Measurements from ENCODE around the gene KRT33A. TPM values are rescaled to one million over a fixed set of nuclear protein-coding genes. Genes with fewer than 3 reads are reported as not detected.

The KRT33A gene
- total and polyA plus RNA-seq, 2 experiments from 2014 or later = not detected

GRCh38 chr17:41343029-41343428 lies 7.6 kb downstream of the KRT33A start:
- Histone ChIP-seq H3F3A (ENCODE audit: insufficient read depth) (peaks cover 11% of the 10 kb centered on the region; the same call in 1 of the 2 replicates), H3K4me2 (ENCODE audit: unreplicated experiment) (no peak overlapping the region), H3K27me3 (replicated peaks; ENCODE audit: insufficient read depth) (no peaks in the 10 kb centered on the region), H4K20me1 (ENCODE audit: insufficient read depth) (no peaks in the 10 kb centered on the region), H3K4me1 (ENCODE audit: insufficient read depth) (no peaks in the 10 kb centered on the region), H3K79me2 (ENCODE audit: insufficient read depth) (no peaks in the 10 kb centered on the region), H3K4me3 (no peak overlapping the region), H3K27ac (no peak overlapping the region), H3K9me3 (ENCODE audit: low read depth) (no peaks in the 10 kb centered on the region), H3K36me3 (ENCODE audit: low read depth) (no peaks in the 10 kb centered on the region), H3K9me2 (ENCODE audit: insufficient read depth) (no peaks in the 10 kb centered on the region), H2AFZ (no peak overlapping the region), H3K9ac (no peak overlapping the region)
- in situ Hi-C loops (cut with MboI) = loop anchor here (25.0 kb wide), 1 partner anchor 319 kb away; no protein-coding TSS in a partner anchor
- WGBS, 2 experiments (ENCODE audit: low coverage in 1 of 2, low lambda C conversion rate in 2 of 2, missing lambda C conversion rate in 2 of 2) = 45 to 55% methylated on average over 3 of the region's 3 CpGs
- TF ChIP-seq EZH2phosphoT487 (IDR thresholded peaks at IDR 0.05; ENCODE audit: insufficient read depth, low read depth) (no peak), EZH2 (IDR thresholded peaks at IDR 0.05; ENCODE audit: insufficient read depth, poor library complexity, severe bottlenecking) (no peak)
- DNase-seq = no peak

GRCh38 chr17:41340934-41341861 lies 9.4 kb downstream of the KRT33A start:
- Histone ChIP-seq H3K36me3 (ENCODE audit: low read depth) (no peaks in the 10 kb centered on the region), H3K4me2 (ENCODE audit: unreplicated experiment) (no peak overlapping the region), H3K4me3 (no peak overlapping the region), H3K4me1 (ENCODE audit: insufficient read depth) (no peaks in the 10 kb centered on the region), H3K27me3 (replicated peaks; ENCODE audit: insufficient read depth) (no peaks in the 10 kb centered on the region), H3K9me3 (ENCODE audit: low read depth) (no peaks in the 10 kb centered on the region), H3K9ac (no peak overlapping the region), H3F3A (ENCODE audit: insufficient read depth) (peaks cover 11% of the 10 kb centered on the region; the same call in 1 of the 2 replicates), H3K79me2 (ENCODE audit: insufficient read depth) (no peaks in the 10 kb centered on the region), H2AFZ (no peak overlapping the region), H3K9me2 (ENCODE audit: insufficient read depth) (no peaks in the 10 kb centered on the region), H3K27ac (no peak overlapping the region), H4K20me1 (ENCODE audit: insufficient read depth) (no peaks in the 10 kb centered on the region)
- no peak for DNase-seq
- 70 to 71% methylated on average over 7 of the region's 7 CpGs for WGBS, 2 experiments (ENCODE audit: low coverage in 1 of 2, low lambda C conversion rate in 2 of 2, missing lambda C conversion rate in 2 of 2)
- TF ChIP-seq EZH2 (IDR thresholded peaks at IDR 0.05; ENCODE audit: insufficient read depth, poor library complexity, severe bottlenecking) (no peak), EZH2phosphoT487 (IDR thresholded peaks at IDR 0.05; ENCODE audit: insufficient read depth, low read depth) (no peak)
- in situ Hi-C loops (cut with MboI) = loop anchor here (25.0 kb wide), 1 partner anchor 321 kb away; no protein-coding TSS in a partner anchor

- Histone ChIP-seq H3F3A (ENCODE audit: insufficient read depth) (peaks cover 11% of the 10 kb centered on the region; the same call in 1 of the 2 replicates), H3K4me3 (no peak overlapping the region), H3K36me3 (ENCODE audit: low read depth) (no peaks in the 10 kb centered on the region), H3K9me3 (ENCODE audit: low read depth) (no peaks in the 10 kb centered on the region), H3K27ac (no peak overlapping the region), H2AFZ (no peak overlapping the region), H3K27me3 (replicated peaks; ENCODE audit: insufficient read depth) (no peaks in the 10 kb centered on the region), H3K4me2 (ENCODE audit: unreplicated experiment) (no peak overlapping the region), H3K4me1 (ENCODE audit: insufficient read depth) (no peaks in the 10 kb centered on the region), H3K9ac (no peak overlapping the region), H4K20me1 (ENCODE audit: insufficient read depth) (no peaks in the 10 kb centered on the region), H3K79me2 (ENCODE audit: insufficient read depth) (no peaks in the 10 kb centered on the region), H3K9me2 (ENCODE audit: insufficient read depth) (no peaks in the 10 kb centered on the region)
- no peak for TF ChIP-seq EZH2phosphoT487 (IDR thresholded peaks at IDR 0.05; ENCODE audit: insufficient read depth, low read depth)
- in situ Hi-C loops (cut with MboI) = loop anchor here (25.0 kb wide), 1 partner anchor 322 kb away; no protein-coding TSS in a partner anchor
- no peak for DNase-seq
- WGBS, 2 experiments (ENCODE audit: low coverage in 1 of 2, low lambda C conversion rate in 2 of 2, missing lambda C conversion rate in 2 of 2) = 12 to 14% methylated on average over 3 of the region's 3 CpGs
Measured at GRCh38 chr17:41340494-41340893, 10.1 kb downstream of the KRT33A start.

- Histone ChIP-seq H3K9me3 (ENCODE audit: low read depth) (no peaks in the 10 kb centered on the region), H3K79me2 (ENCODE audit: insufficient read depth) (no peaks in the 10 kb centered on the region), H4K20me1 (ENCODE audit: insufficient read depth) (no peaks in the 10 kb centered on the region), H3K4me2 (ENCODE audit: unreplicated experiment) (no peak overlapping the region), H3K4me1 (ENCODE audit: insufficient read depth) (no peaks in the 10 kb centered on the region), H3K9ac (no peak overlapping the region), H2AFZ (0 out of 2 replicates have a peak overlapping the region, but pooled peaks have one; percentile 24), H3K27ac (no peak overlapping the region), H3K27me3 (replicated peaks; ENCODE audit: insufficient read depth) (no peaks in the 10 kb centered on the region), H3F3A (ENCODE audit: insufficient read depth) (peaks cover 11% of the 10 kb centered on the region; the same call in 1 of the 2 replicates), H3K36me3 (ENCODE audit: low read depth) (no peaks in the 10 kb centered on the region), H3K9me2 (ENCODE audit: insufficient read depth) (no peaks in the 10 kb centered on the region), H3K4me3 (no peak overlapping the region)
- in situ Hi-C loops (cut with MboI) = loop anchor here (25.0 kb wide), 1 partner anchor 323 kb away; no protein-coding TSS in a partner anchor
- TF ChIP-seq EZH2 (IDR thresholded peaks at IDR 0.05; ENCODE audit: insufficient read depth, poor library complexity, severe bottlenecking) (no peak), EZH2phosphoT487 (IDR thresholded peaks at IDR 0.05; ENCODE audit: insufficient read depth, low read depth) (no peak)
- DNase-seq = no peak
- 52 to 54% methylated on average over 2 of the region's 2 CpGs for WGBS, 2 experiments (ENCODE audit: low coverage in 1 of 2, low lambda C conversion rate in 2 of 2, missing lambda C conversion rate in 2 of 2)
Measured at GRCh38 chr17:41339571-41340172, 11.0 kb downstream of the KRT33A start.

Measured in GM23248 (cell line).